ENCODE data around the gene SLC22A4. TPM values are rescaled to one million over a fixed set of nuclear protein-coding genes. Genes with fewer than 3 reads are reported as not detected.

Gene SLC22A4
- total and polyA plus RNA-seq, 2 experiments from 2014 or later = 1.4 to 3.3 TPM

DNA sequence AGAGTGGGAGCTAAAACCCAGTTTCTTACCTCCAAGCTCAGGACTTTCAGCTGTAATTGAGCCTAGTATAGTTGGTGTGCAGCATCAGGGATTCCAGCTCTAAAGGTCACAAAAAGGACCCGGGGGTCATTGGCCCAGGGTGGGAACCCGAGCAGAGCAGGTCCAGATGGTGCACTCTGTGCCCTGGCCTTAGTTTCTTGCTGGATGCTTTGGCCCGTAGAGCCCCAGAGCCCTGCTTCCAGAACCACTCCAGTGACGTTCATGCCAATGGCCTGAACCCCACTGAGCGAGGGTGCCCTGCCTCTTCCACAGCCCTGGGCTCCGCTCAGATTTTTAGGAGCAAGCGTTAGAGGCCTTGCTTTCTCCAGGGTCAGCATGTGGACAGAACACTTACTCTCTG lies 83.5 kb downstream of the SLC22A4 start:
- WGBS (ENCODE audit: low lambda C conversion rate, missing lambda C conversion rate) = 69% methylated on average over 7 of the region's 7 CpGs
- no peaks in the 10 kb centered on the region for H3K36me3 ChIP-seq (replicated peaks; ENCODE audit: insufficient read depth, low read depth)
- H4K20me1 ChIP-seq (ENCODE audit: insufficient read depth, poor library complexity, severe bottlenecking) = peaks cover 3% of the 10 kb centered on the region
- no peak overlapping the region for H2AFZ ChIP-seq
- no peak for TF ChIP-seq EZH2phosphoT487 (IDR thresholded peaks at IDR 0.05; ENCODE audit: low read depth, severe bottlenecking, unreplicated experiment)
- TF ChIP-seq CTCF (IDR thresholded peaks at IDR 0.05; ENCODE audit: poor library complexity) = no peak
- TF ChIP-seq EZH2 (IDR thresholded peaks at IDR 0.05; ENCODE audit: borderline replicate concordance) = no peak
- H3K79me2 ChIP-seq = peaks cover 53% of the 10 kb centered on the region
- H3K4me1 ChIP-seq (ENCODE audit: insufficient read depth) = peaks cover 4% of the 10 kb centered on the region
- no peak overlapping the region for H3K4me3 ChIP-seq
- no peaks in the 10 kb centered on the region for H3K9me2 ChIP-seq (replicated peaks; ENCODE audit: insufficient read depth)
- no peak for DNase-seq (ENCODE audit: low spot score)
- H3K27ac ChIP-seq = no peak overlapping the region
- no peak overlapping the region for H3K4me2 ChIP-seq
- H3K9me3 ChIP-seq (ENCODE audit: low read depth) = no peaks in the 10 kb centered on the region
- no peaks in the 10 kb centered on the region for H3K27me3 ChIP-seq

DNA sequence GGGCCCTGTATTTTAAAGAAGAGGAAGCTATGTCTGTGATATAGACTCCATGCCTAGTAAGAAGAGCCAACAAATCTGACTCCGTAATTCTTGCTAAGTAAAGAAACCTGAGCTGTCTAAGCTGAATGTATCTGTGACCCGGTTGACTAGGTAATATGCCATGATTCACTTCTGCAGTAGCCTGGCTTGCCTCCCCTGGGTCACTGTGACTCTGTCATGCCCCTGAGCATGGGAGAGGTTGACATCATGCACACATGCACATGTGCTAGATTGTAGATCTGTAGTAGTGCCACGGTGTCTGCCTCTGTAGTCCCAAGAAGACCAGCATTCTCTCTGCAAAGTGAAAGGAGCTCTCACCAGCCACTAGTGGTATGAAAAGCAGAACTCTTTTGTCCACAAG lies 84.4 kb downstream of the SLC22A4 start:
- H3K27ac ChIP-seq = no peak overlapping the region
- no peaks in the 10 kb centered on the region for H3K9me3 ChIP-seq (ENCODE audit: low read depth)
- H4K20me1 ChIP-seq (ENCODE audit: insufficient read depth, poor library complexity, severe bottlenecking) = no peaks in the 10 kb centered on the region
- H2AFZ ChIP-seq = no peak overlapping the region
- no peak overlapping the region for H3K4me2 ChIP-seq
- 83% methylated on average over 3 of the region's 3 CpGs for WGBS (ENCODE audit: low lambda C conversion rate, missing lambda C conversion rate)
- peaks cover 4% of the 10 kb centered on the region for H3K4me1 ChIP-seq (ENCODE audit: insufficient read depth)
- H3K79me2 ChIP-seq = peaks cover 44% of the 10 kb centered on the region
- no peaks in the 10 kb centered on the region for H3K9me2 ChIP-seq (replicated peaks; ENCODE audit: insufficient read depth)
- no peaks in the 10 kb centered on the region for H3K36me3 ChIP-seq (replicated peaks; ENCODE audit: insufficient read depth, low read depth)
- no peak overlapping the region for H3K4me3 ChIP-seq
- no peak for DNase-seq (ENCODE audit: low spot score)
- no peaks in the 10 kb centered on the region for H3K27me3 ChIP-seq
- TF ChIP-seq EZH2 (IDR thresholded peaks at IDR 0.05; ENCODE audit: borderline replicate concordance) (no peak), EZH2phosphoT487 (IDR thresholded peaks at IDR 0.05; ENCODE audit: low read depth, severe bottlenecking, unreplicated experiment) (no peak), CTCF (IDR thresholded peaks at IDR 0.05; ENCODE audit: poor library complexity) (no peak)

DNA sequence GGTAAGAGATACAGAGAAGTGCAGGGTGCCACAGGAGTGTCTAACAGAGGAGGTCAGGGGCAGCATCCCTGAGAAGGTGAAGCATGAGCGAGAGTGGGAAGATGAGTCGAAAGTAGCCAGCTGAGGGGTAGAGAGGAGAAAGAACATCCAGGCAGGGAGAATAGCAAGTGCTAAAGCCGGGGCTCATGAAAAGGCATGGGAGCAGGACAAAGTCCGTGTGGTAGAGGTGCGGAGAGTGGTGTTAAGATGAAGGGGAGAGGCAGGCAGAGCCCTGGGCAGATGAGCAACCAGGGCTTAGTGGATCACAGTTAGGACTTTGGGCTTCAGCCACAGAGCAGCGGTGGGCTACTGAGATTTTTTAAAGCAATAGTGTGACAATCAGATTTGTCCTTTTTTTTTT lies 85.9 kb downstream of the SLC22A4 start:
- H4K20me1 ChIP-seq (ENCODE audit: insufficient read depth, poor library complexity, severe bottlenecking) = no peaks in the 10 kb centered on the region
- H3K27ac ChIP-seq = no peak overlapping the region
- TF ChIP-seq EZH2phosphoT487 (IDR thresholded peaks at IDR 0.05; ENCODE audit: low read depth, severe bottlenecking, unreplicated experiment) (no peak), CTCF (IDR thresholded peaks at IDR 0.05; ENCODE audit: poor library complexity) (no peak), EZH2 (IDR thresholded peaks at IDR 0.05; ENCODE audit: borderline replicate concordance) (no peak)
- WGBS (ENCODE audit: low lambda C conversion rate, missing lambda C conversion rate) = 84% methylated on average over 6 of the region's 6 CpGs
- no peaks in the 10 kb centered on the region for H3K9me2 ChIP-seq (replicated peaks; ENCODE audit: insufficient read depth)
- peaks cover 4% of the 10 kb centered on the region for H3K4me1 ChIP-seq (ENCODE audit: insufficient read depth)
- peaks cover 29% of the 10 kb centered on the region for H3K79me2 ChIP-seq
- no peak overlapping the region for H3K4me2 ChIP-seq
- no peak for DNase-seq (ENCODE audit: low spot score)
- no peaks in the 10 kb centered on the region for H3K9me3 ChIP-seq (ENCODE audit: low read depth)
- H3K4me3 ChIP-seq = no peak overlapping the region
- no peaks in the 10 kb centered on the region for H3K27me3 ChIP-seq
- no peak overlapping the region for H2AFZ ChIP-seq
- no peaks in the 10 kb centered on the region for H3K36me3 ChIP-seq (replicated peaks; ENCODE audit: insufficient read depth, low read depth)

DNA sequence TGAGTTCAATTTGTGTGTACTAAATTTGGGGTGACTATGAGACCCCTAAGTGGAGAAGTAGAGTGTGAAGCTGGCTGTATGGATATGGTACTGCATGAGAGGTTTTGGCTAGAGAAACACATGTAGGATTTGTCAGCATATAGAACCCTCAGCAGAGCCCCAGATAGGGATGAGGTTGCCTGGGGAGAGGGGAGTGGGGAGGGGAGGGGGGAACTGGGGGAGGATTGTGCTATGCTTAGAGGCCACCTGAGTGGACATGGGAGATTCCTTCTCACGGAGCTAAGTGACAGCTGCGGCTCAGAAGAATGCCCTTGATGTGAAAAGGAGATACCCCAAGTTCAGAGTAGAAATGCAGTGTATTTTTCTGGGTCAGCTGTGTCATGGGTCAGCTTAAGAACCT lies 86.5 kb downstream of the SLC22A4 start:
- no peaks in the 10 kb centered on the region for H3K27me3 ChIP-seq
- no peak for TF ChIP-seq CTCF (IDR thresholded peaks at IDR 0.05; ENCODE audit: poor library complexity)
- TF ChIP-seq EZH2 (IDR thresholded peaks at IDR 0.05; ENCODE audit: borderline replicate concordance) = no peak
- TF ChIP-seq EZH2phosphoT487 (IDR thresholded peaks at IDR 0.05; ENCODE audit: low read depth, severe bottlenecking, unreplicated experiment) = no peak

More for the DNA sequence above, 86.5 kb downstream of the SLC22A4 start:
- Histone ChIP-seq H3K36me3 (replicated peaks; ENCODE audit: insufficient read depth, low read depth) (no peaks in the 10 kb centered on the region), H3K9me2 (replicated peaks; ENCODE audit: insufficient read depth) (no peaks in the 10 kb centered on the region), H3K27ac (no peak overlapping the region), H3K4me3 (no peak overlapping the region), H3K9me3 (ENCODE audit: low read depth) (no peaks in the 10 kb centered on the region), H2AFZ (no peak overlapping the region), H3K4me1 (ENCODE audit: insufficient read depth) (peaks cover 7% of the 10 kb centered on the region), H3K4me2 (no peak overlapping the region), H4K20me1 (ENCODE audit: insufficient read depth, poor library complexity, severe bottlenecking) (no peaks in the 10 kb centered on the region), H3K79me2 (peaks cover 23% of the 10 kb centered on the region)
- WGBS (ENCODE audit: low lambda C conversion rate, missing lambda C conversion rate) = 80% methylated on average over 1 of the region's 2 CpGs
- no peak for DNase-seq (ENCODE audit: low spot score)

Data from hepatocyte (in vitro differentiated cells).